Measurements from ENCODE around the gene PADI2. TPM values are rescaled to one million over a fixed set of nuclear protein-coding genes. Genes with fewer than 3 reads are reported as not detected.

PADI2 gene
- polyA plus RNA-seq, 1 donor (not counting 4 experiments of a cell fraction or from before 2014, with no cell fraction given): 0.13 TPM

GRCh38 chr1:17053685-17054410 lies 65.4 kb downstream of the PADI2 start, which contains the start of gene SDHB:
SDHB (minus strand) TSS chr1:17054032; CDS start chr1:17054019, 13 bp downstream.
- FAIRE-seq: peak; percentile 87
- H3K9me3 ChIP-seq (ENCODE audit: control insufficient read depth, low read depth, low read length): no peaks in the 10 kb centered on the region
- peak; percentile 94 for DNase-seq (ENCODE audit: low read depth, low spot score)
- TF ChIP-seq EZH2 (IDR thresholded peaks at IDR 0.05; ENCODE audit: low read length) (no peak), CTCF (optimal IDR thresholded peaks at IDR 0.05 in 1 of 3, IDR thresholded peaks at IDR 0.05 in 1 of 3, conservative IDR thresholded peaks at IDR 0.05 in 1 of 3; ENCODE audit: extremely low read depth in 1 of 3, insufficient read depth in 2 of 3, low read length in 3 of 3) (no peak)
- H3K36me3 ChIP-seq (ENCODE audit: control insufficient read depth in 2 of 2, extremely low read depth in 1 of 2, insufficient read depth in 2 of 2, low read length in 2 of 2): peaks cover 0 to 8% of the 10 kb centered on the region in 2 experiments
- H3K4me3 ChIP-seq (ENCODE audit: control insufficient read depth in 2 of 3, extremely low read depth in 1 of 3, insufficient read depth in 2 of 3, low read depth in 1 of 3, low read length in 3 of 3): peak within 1 kb of the TSS; percentile 85 to 97 (median 92)
- dilution Hi-C loops (cut with MboI; ENCODE audit: extremely low pct_ligation_motif_present, low sequenced_read_pairs): no loop called here
- peak within 1 kb of the TSS; percentile 90 for H3K4me2 ChIP-seq (ENCODE audit: control insufficient read depth, extremely low read depth, insufficient read depth, low read depth, low read length)
- H3K9me1 ChIP-seq (ENCODE audit: control insufficient read depth, extremely low read depth, insufficient read depth, low read length): no peaks in the 10 kb centered on the region
- H3K9ac ChIP-seq (ENCODE audit: control insufficient read depth, extremely low read depth, insufficient read depth, low read length): peak within 1 kb of the TSS; percentile 84
- peaks cover 9% of the 10 kb centered on the region for H3K4me1 ChIP-seq (ENCODE audit: control insufficient read depth, extremely low read depth, insufficient read depth, low read length)
- H3K27ac ChIP-seq (ENCODE audit: control insufficient read depth, insufficient read depth, low read length): peak within 1 kb of the TSS; percentile 82
- no peaks in the 10 kb centered on the region for H3K27me3 ChIP-seq (ENCODE audit: control insufficient read depth, extremely low read depth, insufficient read depth, low read length)
- H4K20me1 ChIP-seq (ENCODE audit: control insufficient read depth, extremely low read depth, insufficient read depth, low read length): no peaks in the 10 kb centered on the region
- peaks cover 39% of the 10 kb centered on the region for H3K79me2 ChIP-seq (ENCODE audit: control insufficient read depth, insufficient read depth, low read length)
- H2AFZ ChIP-seq (ENCODE audit: control insufficient read depth, low read length): peak within 1 kb of the TSS; percentile 70

DNA sequence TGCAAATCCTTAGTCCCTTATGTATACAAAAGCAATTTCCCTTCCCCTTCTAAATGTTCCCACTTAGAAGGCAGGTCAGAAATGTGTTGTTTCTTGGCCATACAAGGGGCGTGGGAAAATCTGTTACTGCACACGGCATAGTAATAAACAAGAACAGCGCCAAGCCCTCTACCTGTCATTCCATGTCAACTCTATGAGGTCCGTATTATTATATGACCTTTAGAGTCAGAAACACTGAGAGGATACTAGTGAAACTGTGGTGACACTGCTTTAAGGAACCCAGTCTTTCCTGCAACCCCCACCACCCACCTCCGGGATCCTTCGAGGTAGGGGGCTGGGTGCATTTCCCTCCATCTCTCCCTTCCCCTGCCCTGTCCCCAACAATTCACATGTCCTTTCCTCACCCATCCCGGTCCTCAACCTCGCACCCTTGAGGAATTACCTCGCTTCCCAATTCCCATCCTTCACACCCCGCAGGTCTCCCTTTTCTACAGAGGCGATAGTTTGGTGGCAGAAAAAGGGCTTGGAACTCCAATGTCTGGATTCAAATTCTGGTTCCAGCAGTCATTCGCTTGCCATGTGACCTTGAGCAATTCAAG lies 66.1 kb downstream of the PADI2 start:
- Histone ChIP-seq H3K79me2 (ENCODE audit: control insufficient read depth, insufficient read depth, low read length) (peaks cover 43% of the 10 kb centered on the region), H3K36me3 (ENCODE audit: control insufficient read depth in 2 of 2, extremely low read depth in 1 of 2, insufficient read depth in 2 of 2, low read length in 2 of 2) (peaks cover 0 to 8% of the 10 kb centered on the region in 2 experiments), H3K4me1 (ENCODE audit: control insufficient read depth, extremely low read depth, insufficient read depth, low read length) (peaks cover 9% of the 10 kb centered on the region), H3K4me3 (ENCODE audit: control insufficient read depth in 2 of 3, extremely low read depth in 1 of 3, insufficient read depth in 2 of 3, low read depth in 1 of 3, low read length in 3 of 3) (peak overlapping the region; percentile 85 to 97 (median 92)), H3K9me3 (ENCODE audit: control insufficient read depth, low read depth, low read length) (no peaks in the 10 kb centered on the region), H3K27ac (ENCODE audit: control insufficient read depth, insufficient read depth, low read length) (peak overlapping the region; percentile 82), H3K9ac (ENCODE audit: control insufficient read depth, extremely low read depth, insufficient read depth, low read length) (peak overlapping the region; percentile 84), H3K4me2 (ENCODE audit: control insufficient read depth, extremely low read depth, insufficient read depth, low read depth, low read length) (peak overlapping the region; percentile 90), H3K9me1 (ENCODE audit: control insufficient read depth, extremely low read depth, insufficient read depth, low read length) (no peaks in the 10 kb centered on the region), H2AFZ (ENCODE audit: control insufficient read depth, low read length) (no peak overlapping the region), H4K20me1 (ENCODE audit: control insufficient read depth, extremely low read depth, insufficient read depth, low read length) (no peaks in the 10 kb centered on the region), H3K27me3 (ENCODE audit: control insufficient read depth, extremely low read depth, insufficient read depth, low read length) (no peaks in the 10 kb centered on the region)
- TF ChIP-seq CTCF (optimal IDR thresholded peaks at IDR 0.05 in 1 of 3, IDR thresholded peaks at IDR 0.05 in 1 of 3, conservative IDR thresholded peaks at IDR 0.05 in 1 of 3; ENCODE audit: extremely low read depth in 1 of 3, insufficient read depth in 2 of 3, low read length in 3 of 3) (no peak), EZH2 (IDR thresholded peaks at IDR 0.05; ENCODE audit: low read length) (no peak)
- DNase-seq (ENCODE audit: low read depth, low spot score) (no peak), FAIRE-seq (no peak)
- dilution Hi-C loops (cut with MboI; ENCODE audit: extremely low pct_ligation_motif_present, low sequenced_read_pairs): no loop called here
